Measurements from ENCODE around the gene LDLRAD4.

The LDLRAD4 gene

GRCh38 chr18:13617826-13618515 is 399.4 kb downstream of the LDLRAD4 start:
- no peak for TF ChIP-seq CTCF (IDR thresholded peaks at IDR 0.05; ENCODE audit: low read depth, low read length)
- no peak for DNase-seq (ENCODE audit: extremely low read depth, low read depth)

GRCh38 chr18:13618760-13619438 is 400.3 kb downstream of the LDLRAD4 start:
- no peak for TF ChIP-seq CTCF (IDR thresholded peaks at IDR 0.05; ENCODE audit: low read depth, low read length)
- no peak for DNase-seq (ENCODE audit: extremely low read depth, low read depth)

- DNase-seq (ENCODE audit: extremely low read depth, low read depth): no peak
- TF ChIP-seq CTCF (IDR thresholded peaks at IDR 0.05; ENCODE audit: low read depth, low read length): no peak
Measured at GRCh38 chr18:13619505-13620205, 401.1 kb downstream of the LDLRAD4 start.

GRCh38 chr18:13620206-13620672 is 401.7 kb downstream of the LDLRAD4 start:
- no peak for DNase-seq (ENCODE audit: extremely low read depth, low read depth)
- TF ChIP-seq CTCF (IDR thresholded peaks at IDR 0.05; ENCODE audit: low read depth, low read length): no peak

GRCh38 chr18:13620818-13621445 is 402.4 kb downstream of the LDLRAD4 start:
- TF ChIP-seq CTCF (IDR thresholded peaks at IDR 0.05; ENCODE audit: low read depth, low read length): no peak

GRCh38 chr18:13621446-13621849 is 402.9 kb downstream of the LDLRAD4 start:
- no peak for TF ChIP-seq CTCF (IDR thresholded peaks at IDR 0.05; ENCODE audit: low read depth, low read length)
- no peak for DNase-seq (ENCODE audit: extremely low read depth, low read depth)

More at GRCh38 chr18:13620818-13621445, 402.4 kb downstream of the LDLRAD4 start:
- no peak for DNase-seq (ENCODE audit: extremely low read depth, low read depth)
